ENCODE results near the gene HHAT.

GRCh38 chr1:210446479-210446878, 117.8 kb downstream of the HHAT start:
- TF ChIP-seq GATA2 (IDR thresholded peaks at IDR 0.05; ENCODE audit: low read depth, low read length) (no peak), GATA3 (IDR thresholded peaks at IDR 0.05; ENCODE audit: low read depth, low read length) (no peak)

Data from SH-SY5Y (cell line).